CD8-positive, alpha-beta memory T cell (primary cell): ENCODE data around the gene SEL1L3. TPM values are rescaled to one million over a fixed set of nuclear protein-coding genes. Genes with fewer than 3 reads are reported as not detected.

ENCODE experiments used
- CTCF ChIA-PET: fragments of 350-600 bp; sonication (Branson Sonifier 250); formaldehyde crosslinking; loops from one replicate; lab custom pipeline; 2021; ENCODE audit warnings: antibody characterized with exemption; lab: Charles Lee
- POLR2A ChIA-PET: fragments of 350-600 bp; sonication (Branson Sonifier 250); formaldehyde crosslinking; loops from one replicate; lab custom pipeline; 2021; ENCODE audit warnings: antibody characterized with exemption; lab: Charles Lee
- DNase-seq, 5 donors: peaks; one replicate each; pipeline versions ENCODE4 v3.0.0 to v3.0.0-alpha.2; 2020 to 2022; ENCODE audit warnings: mixed read lengths in 1 of 5
- H3K27ac ChIP-seq: one replicate; pipeline ENCODE4 v1.7.0; 2013; ENCODE audit warnings: low read depth, mild to moderate bottlenecking, low read length, moderate library complexity
- H3K27me3 ChIP-seq: 2 replicates; pipeline ENCODE4 v1.7.0; 2013; ENCODE audit warnings: low read length, mild to moderate bottlenecking; ENCODE audit not compliant: insufficient read depth, poor library complexity, severe bottlenecking
- H3K36me3 ChIP-seq: 2 replicates; pipeline ENCODE4 v1.7.0; 2013; ENCODE audit warnings: mild to moderate bottlenecking, low read length, moderate library complexity; ENCODE audit not compliant: insufficient read depth
- H3K4me1 ChIP-seq: 2 replicates; pipeline ENCODE4 v1.7.0; 2013; ENCODE audit warnings: mild to moderate bottlenecking, low read length, moderate library complexity; ENCODE audit not compliant: insufficient read depth
- H3K4me3 ChIP-seq: 2 replicates; pipeline ENCODE4 v1.7.0; 2013; ENCODE audit warnings: mild to moderate bottlenecking, low read length
- H3K9me3 ChIP-seq: 2 replicates; pipeline ENCODE4 v1.7.0; 2013; ENCODE audit warnings: mild to moderate bottlenecking, low read length
- H3K27ac Mint-ChIP-seq, 8 donors: one replicate each; pipeline ENCODE4 v1.8.0; 2020 to 2021; ENCODE audit warnings: mixed read lengths in 8 of 8, mild to moderate bottlenecking in 6 of 8, inconsistent platforms in 3 of 8, moderate library complexity in 3 of 8
- H3K27me3 Mint-ChIP-seq, 2 donors: one replicate each; pipeline ENCODE4 v1.8.0; 2020 to 2021; ENCODE audit warnings: mixed read lengths in 2 of 2, mild to moderate bottlenecking in 1 of 2, moderate library complexity in 1 of 2
- H3K36me3 Mint-ChIP-seq, 3 donors: one replicate each; pipeline ENCODE4 v1.8.0; 2020 to 2021; ENCODE audit warnings: mixed read lengths in 3 of 3, inconsistent platforms in 1 of 3, mild to moderate bottlenecking in 1 of 3
- H3K4me1 Mint-ChIP-seq, 3 donors: one replicate each; pipeline ENCODE4 v1.8.0; 2020 to 2021; ENCODE audit warnings: mixed read lengths in 3 of 3, inconsistent platforms in 1 of 3, mild to moderate bottlenecking in 1 of 3
- H3K4me3 Mint-ChIP-seq, 7 donors: one replicate each; pipeline ENCODE4 v1.8.0; 2020 to 2021; ENCODE audit warnings: mixed read lengths in 7 of 7, mild to moderate bottlenecking in 6 of 7, moderate library complexity in 4 of 7, inconsistent platforms in 2 of 7
- H3K9me3 Mint-ChIP-seq, 5 donors: one replicate each; pipeline ENCODE4 v1.8.0; 2020 to 2022; ENCODE audit warnings: mixed read lengths in 5 of 5, mild to moderate bottlenecking in 3 of 5, moderate library complexity in 2 of 5, inconsistent platforms in 1 of 5
- polyA plus RNA-seq: library from polyadenylated mRNA; unstranded; fragments of 300-500 nt; fragmentation: Illumina TruSeq; gene quantifications from one replicate; pipeline ENCODE4 v1.2.3, GENCODE V29; 2021
- total RNA-seq, 2 experiments: library from RNA; stranded (reverse); gene quantifications; one replicate each; pipeline ENCODE4 v1.2.3, GENCODE V29; 2021

The SEL1L3 gene
- total and polyA plus RNA-seq, 3 experiments from 2014 or later: 36.4 to 63.7 (median 46.2) TPM

- Histone ChIP-seq H3K27ac (no peak overlapping the region), H3K27me3 (no peaks in the 10 kb centered on the region), H3K4me1 (no peaks in the 10 kb centered on the region), H3K9me3 (no peaks in the 10 kb centered on the region), H3K4me3 (no peak overlapping the region), H3K36me3 (peaks cover 20% of the 10 kb centered on the region)
- DNase-seq: no peak
- Mint-ChIP-seq H3K27me3 (no peaks in the 10 kb centered on the region), H3K27ac (peak overlapping the region in 2 of 8 donors; percentile 58 to 72), H3K36me3 (peaks cover 0 to 94% (median 33%) of the 10 kb centered on the region in 3 donors), H3K4me3 (no peak overlapping the region), H3K9me3 (no peaks in the 10 kb centered on the region), H3K4me1 (no peaks in the 10 kb centered on the region)
- CTCF ChIA-PET: interaction anchor here (1.2 kb wide), 1 partner anchor 58 kb away, joined by 3 read pairs; no protein-coding TSS in a partner anchor
- POLR2A ChIA-PET: no interaction called here
Measured at GRCh38 chr4:25801594-25801993, 61.2 kb downstream of the SEL1L3 start.

- CTCF ChIA-PET: no interaction called here
- Histone ChIP-seq H3K27ac (no peak overlapping the region), H3K4me1 (no peaks in the 10 kb centered on the region), H3K36me3 (peaks cover 20% of the 10 kb centered on the region), H3K9me3 (no peaks in the 10 kb centered on the region), H3K4me3 (no peak overlapping the region), H3K27me3 (no peaks in the 10 kb centered on the region)
- Mint-ChIP-seq H3K36me3 (peaks cover 5 to 93% (median 36%) of the 10 kb centered on the region in 3 donors), H3K4me1 (no peaks in the 10 kb centered on the region), H3K27me3 (no peaks in the 10 kb centered on the region), H3K4me3 (no peak overlapping the region), H3K9me3 (no peaks in the 10 kb centered on the region), H3K27ac (no peak overlapping the region)
- DNase-seq: no peak
- POLR2A ChIA-PET: no interaction called here
Measured at GRCh38 chr4:25800245-25800644, 62.5 kb downstream of the SEL1L3 start.

DNA sequence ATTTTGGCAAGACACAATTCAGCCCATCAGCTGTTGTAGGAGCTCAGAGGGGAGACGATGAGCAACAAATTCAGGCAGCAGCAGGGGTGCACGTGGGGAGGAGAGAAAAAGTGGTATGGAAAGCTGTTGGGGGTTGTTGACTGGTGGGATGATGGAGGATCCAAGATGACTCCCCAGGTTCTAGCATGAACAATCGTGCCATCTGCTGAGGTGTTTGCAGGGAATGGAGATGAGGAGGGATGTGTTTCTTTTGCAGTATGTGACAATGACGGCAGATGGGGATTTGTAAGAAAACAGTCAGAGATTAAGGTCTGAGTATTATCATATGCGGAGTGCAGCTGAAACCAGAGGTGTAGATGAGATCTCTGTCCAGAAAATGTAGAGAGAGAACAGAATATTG, 63.3 kb downstream of the SEL1L3 start:
- peak overlapping the region in 1 of 8 donors; percentile 8 for H3K27ac Mint-ChIP-seq
- Histone ChIP-seq H3K27ac (no peak overlapping the region), H3K36me3 (peaks cover 20% of the 10 kb centered on the region), H3K9me3 (no peaks in the 10 kb centered on the region), H3K4me3 (no peak overlapping the region), H3K4me1 (no peaks in the 10 kb centered on the region), H3K27me3 (no peaks in the 10 kb centered on the region)
- H3K4me3 Mint-ChIP-seq: no peak overlapping the region
- H3K27me3 Mint-ChIP-seq: no peaks in the 10 kb centered on the region
- peaks cover 0 to 3% (median 0%) of the 10 kb centered on the region in 3 donors for H3K4me1 Mint-ChIP-seq
- H3K9me3 Mint-ChIP-seq: no peaks in the 10 kb centered on the region
- H3K36me3 Mint-ChIP-seq: peaks cover 5 to 93% (median 40%) of the 10 kb centered on the region in 3 donors
- DNase-seq: no peak
- CTCF ChIA-PET: no interaction called here
- POLR2A ChIA-PET: no interaction called here

GRCh38 chr4:25797136-25797535, 65.7 kb downstream of the SEL1L3 start:
- POLR2A ChIA-PET: no interaction called here
- peak overlapping the region in 1 of 8 donors; percentile 26 for H3K27ac Mint-ChIP-seq

DNA sequence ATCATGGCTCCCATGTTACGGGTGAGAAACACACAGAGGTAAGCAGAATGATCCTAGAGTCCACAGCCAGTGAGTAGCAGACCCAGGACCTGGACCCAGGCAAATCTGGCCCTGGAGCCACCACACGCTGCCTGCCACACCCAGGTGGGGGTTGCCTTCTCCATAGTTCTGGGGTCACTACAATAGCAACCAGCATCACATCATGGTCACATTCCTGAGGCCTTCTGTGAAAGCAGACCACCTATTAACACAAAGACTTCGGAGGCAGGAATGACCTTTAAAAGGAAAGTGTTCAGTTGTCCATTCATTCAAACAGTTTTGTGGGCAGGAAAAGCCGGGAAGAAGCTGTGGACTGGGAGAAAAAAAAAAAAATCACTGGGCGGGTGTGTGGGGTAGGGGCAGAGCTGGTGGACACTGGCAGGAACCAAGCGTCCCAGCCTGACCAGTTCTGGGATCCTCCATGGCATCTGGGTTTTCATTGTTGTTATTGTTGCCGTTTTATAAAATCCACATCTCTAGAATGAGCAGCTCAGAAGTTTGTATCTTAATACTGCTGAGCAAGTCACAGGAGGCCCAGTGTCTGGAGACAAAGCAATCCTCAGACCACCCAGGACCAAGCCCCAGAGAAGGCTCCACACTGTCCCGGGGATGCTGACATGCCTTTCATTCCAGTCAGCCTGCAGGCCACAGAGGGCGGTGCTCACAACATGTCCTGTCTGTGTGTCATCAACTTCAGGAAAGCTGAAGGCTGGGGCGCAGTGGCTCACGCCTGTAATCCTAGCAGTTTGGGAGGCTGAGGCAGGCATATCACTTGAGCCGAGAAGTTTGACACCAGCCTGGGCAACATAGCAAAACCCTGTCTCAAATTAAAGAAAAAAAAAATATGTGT, 67.0 kb downstream of the SEL1L3 start:
- Histone ChIP-seq H3K27me3 (no peaks in the 10 kb centered on the region), H3K27ac (no peak overlapping the region), H3K4me1 (no peaks in the 10 kb centered on the region), H3K4me3 (no peak overlapping the region), H3K9me3 (no peaks in the 10 kb centered on the region), H3K36me3 (peaks cover 6% of the 10 kb centered on the region)
- Mint-ChIP-seq H3K36me3 (peaks cover 22 to 91% (median 35%) of the 10 kb centered on the region in 3 donors), H3K4me3 (no peak overlapping the region), H3K27ac (peak overlapping the region in 1 of 8 donors; percentile 68), H3K27me3 (no peaks in the 10 kb centered on the region), H3K9me3 (no peaks in the 10 kb centered on the region), H3K4me1 (peaks cover 0 to 7% (median 3%) of the 10 kb centered on the region in 3 donors)
- DNase-seq: no peak
- CTCF ChIA-PET: no interaction called here
- POLR2A ChIA-PET: no interaction called here

More at GRCh38 chr4:25797136-25797535, 65.7 kb downstream of the SEL1L3 start:
- no peak overlapping the region for H3K4me3 Mint-ChIP-seq
- H3K4me1 ChIP-seq: no peaks in the 10 kb centered on the region
- no peaks in the 10 kb centered on the region for H3K9me3 ChIP-seq
- peaks cover 11% of the 10 kb centered on the region for H3K36me3 ChIP-seq
- DNase-seq: no peak
- CTCF ChIA-PET: no interaction called here
- no peaks in the 10 kb centered on the region for H3K9me3 Mint-ChIP-seq
- no peak overlapping the region for H3K27ac ChIP-seq
- H3K4me1 Mint-ChIP-seq: peaks cover 0 to 7% (median 3%) of the 10 kb centered on the region in 3 donors
- no peak overlapping the region for H3K4me3 ChIP-seq
- H3K27me3 ChIP-seq: no peaks in the 10 kb centered on the region
- peaks cover 15 to 93% (median 39%) of the 10 kb centered on the region in 3 donors for H3K36me3 Mint-ChIP-seq
- H3K27me3 Mint-ChIP-seq: no peaks in the 10 kb centered on the region

- H3K9me3 Mint-ChIP-seq: no peaks in the 10 kb centered on the region
- no peaks in the 10 kb centered on the region for H3K27me3 ChIP-seq
- no peak overlapping the region for H3K27ac Mint-ChIP-seq
- H3K4me3 Mint-ChIP-seq: no peak overlapping the region
- no peak for DNase-seq
- H3K4me1 ChIP-seq: no peaks in the 10 kb centered on the region
- peaks cover 25 to 92% (median 35%) of the 10 kb centered on the region in 3 donors for H3K36me3 Mint-ChIP-seq
- H3K27me3 Mint-ChIP-seq: no peaks in the 10 kb centered on the region
- H3K4me1 Mint-ChIP-seq: peaks cover 0 to 7% (median 3%) of the 10 kb centered on the region in 3 donors
- no peak overlapping the region for H3K4me3 ChIP-seq
- ChIA-PET POLR2A (no interaction called here), CTCF (no interaction called here)
- no peaks in the 10 kb centered on the region for H3K9me3 ChIP-seq
- H3K36me3 ChIP-seq: peaks cover 8% of the 10 kb centered on the region
- no peak overlapping the region for H3K27ac ChIP-seq
Measured at GRCh38 chr4:25795091-25795490, 67.7 kb downstream of the SEL1L3 start.

- peak overlapping the region in 2 of 8 donors; percentile 24 to 48 for H3K27ac Mint-ChIP-seq
- Histone ChIP-seq H3K27me3 (no peaks in the 10 kb centered on the region), H3K4me1 (no peaks in the 10 kb centered on the region), H3K36me3 (peaks cover 24% of the 10 kb centered on the region), H3K9me3 (no peaks in the 10 kb centered on the region), H3K4me3 (no peak overlapping the region), H3K27ac (no peak overlapping the region)
- H3K4me1 Mint-ChIP-seq: peaks cover 0 to 7% (median 3%) of the 10 kb centered on the region in 3 donors
- no peak overlapping the region for H3K4me3 Mint-ChIP-seq
- H3K9me3 Mint-ChIP-seq: no peaks in the 10 kb centered on the region
- no peaks in the 10 kb centered on the region for H3K27me3 Mint-ChIP-seq
- ChIA-PET POLR2A (interaction anchor here (0.5 kb wide), 1 partner anchor 222 kb away, joined by 3 read pairs; no protein-coding TSS in a partner anchor), CTCF (interaction anchor here (1.1 kb wide), 1 partner anchor 9 kb away, joined by 3 read pairs; no protein-coding TSS in a partner anchor)
- H3K36me3 Mint-ChIP-seq: peaks cover 39 to 92% (median 41%) of the 10 kb centered on the region in 3 donors
- no peak for DNase-seq
Measured at GRCh38 chr4:25792876-25793275, 69.9 kb downstream of the SEL1L3 start.
